Gastrocnemius medialis (tissue), 4 donors: Measurements from ENCODE around the gene ELF3. TPM values are rescaled to one million over a fixed set of nuclear protein-coding genes. Genes with fewer than 3 reads are reported as not detected.

Experiments
- ATAC-seq, 2 donors: fragments of 150-250 bp; one replicate each; pipeline ENCODE4 v1.9.1; 2016
- DNase-seq, 2 donors: peaks; one replicate each; pipeline ENCODE4 v3.0.0-alpha.2; 2019
- H3K27ac ChIP-seq, 4 donors: fragments of 200-600 bp; sonication (generic); 1 replicate in 1 of 4; 2 replicates in 3 of 4; pipeline ENCODE4 v1.5.1; 2016 to 2018; ENCODE audit warnings: mild to moderate bottlenecking in 2 of 4, moderate library complexity in 1 of 4
- H3K27me3 ChIP-seq, 3 donors: fragments of 200-600 bp; sonication (generic) in 2 of 3; 1 replicate in 1 of 3; 2 replicates in 2 of 3; pipeline versions ENCODE4 v1.5.1 to v1.6.0; 2016 to 2019; ENCODE audit warnings: mild to moderate bottlenecking in 1 of 3, moderate library complexity in 1 of 3
- H3K36me3 ChIP-seq, 2 donors: fragments of 200-600 bp; sonication (generic) in 1 of 2; one replicate each; pipeline ENCODE4 v1.5.1; 2017 to 2018
- H3K4me1 ChIP-seq, 2 donors: fragments of 200-600 bp; sonication (generic) in 1 of 2; one replicate each; pipeline ENCODE4 v1.5.1; 2016 to 2017; ENCODE audit warnings: mild to moderate bottlenecking in 2 of 2
- H3K4me3 ChIP-seq, 4 donors: fragments of 200-600 bp; sonication (generic) in 3 of 4; 1 replicate in 1 of 4; 2 replicates in 3 of 4; pipeline ENCODE4 v1.5.1; 2016 to 2019; ENCODE audit warnings: mild to moderate bottlenecking in 2 of 4
- H3K9me3 ChIP-seq, 3 donors: fragments of 200-600 bp; sonication (generic) in 2 of 3; 1 replicate in 1 of 3; 2 replicates in 2 of 3; pipeline ENCODE4 v1.5.1; 2016 to 2019
- POLR2A ChIP-seq, 2 donors: fragments of 450-650 bp; IDR thresholded peaks; one replicate each; pipeline ENCODE4 v1.6.1; 2017; ENCODE audit warnings: antibody characterized with exemption in 2 of 2, mild to moderate bottlenecking in 2 of 2, moderate library complexity in 2 of 2
- in situ Hi-C, 4 donors: fragments of 200-750 bp; cut with MboI; loops; one replicate each; pipeline versions ENCODE4 v1.15.0 to v1.8.0; 2017; ENCODE audit warnings: low sequenced_read_pairs in 4 of 4
- intact Hi-C: fragments of 100-400 bp; cut with DNase I; formaldehyde crosslinking; loops from one replicate; pipeline ENCODE4 v1.15.1; 2023; ENCODE audit warnings: low total_unique reads
- total RNA-seq, 4 donors: library from RNA; depleted of rRNA; stranded (reverse); fragments of >200 nt; gene quantifications; one replicate each; pipeline versions ENCODE4 v1.1.0 to v1.2.3, GENCODE V29; 2016
- TF ChIP-seq, protein P1 (sequence below), 5 experiments: fragments of 450-650 bp in 3 of 5; fragments of 200-600 bp in 2 of 5; sonication (generic) in 2 of 5; IDR thresholded peaks in 4 of 5; conservative IDR thresholded peaks in 1 of 5; 1 replicate in 4 of 5; 2 replicates in 1 of 5; pipeline ENCODE4 v1.5.1; 2016 to 2019; ENCODE audit warnings: antibody characterized with exemption in 5 of 5, mild to moderate bottlenecking in 3 of 5, moderate library complexity in 3 of 5

Gene ELF3
- total RNA-seq, 4 donors from 2014 or later: 0.10 to 3.8 (median 0.73) TPM; not detected in 1

DNA sequence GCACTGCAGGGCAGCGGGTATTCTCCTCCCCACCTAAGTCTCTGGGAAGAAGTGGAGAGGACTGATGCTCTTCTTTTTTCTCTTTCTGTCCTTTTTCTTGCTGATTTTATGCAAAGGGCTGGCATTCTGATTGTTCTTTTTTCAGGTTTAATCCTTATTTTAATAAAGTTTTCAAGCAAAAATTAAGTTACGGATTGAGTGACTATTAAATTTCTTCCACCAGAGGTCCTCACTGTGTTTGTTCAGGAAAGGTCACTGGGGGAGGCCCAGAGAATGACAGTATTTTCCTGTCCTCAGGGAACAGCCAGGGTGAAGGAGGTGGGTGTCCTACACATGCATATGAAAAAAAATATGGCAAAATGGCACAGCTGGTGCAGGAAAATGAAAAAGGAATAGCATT lies 4.4 kb upstream of the ELF3 start:
- peaks cover 0 to 46% of the 10 kb centered on the region in 2 donors for H3K36me3 ChIP-seq
- H3K4me1 ChIP-seq: no peaks in the 10 kb centered on the region
- ATAC-seq (no peak), DNase-seq (no peak)
- TF ChIP-seq POLR2A (IDR thresholded peaks at IDR 0.05): no peak
- TF ChIP-seq, protein P1, sequence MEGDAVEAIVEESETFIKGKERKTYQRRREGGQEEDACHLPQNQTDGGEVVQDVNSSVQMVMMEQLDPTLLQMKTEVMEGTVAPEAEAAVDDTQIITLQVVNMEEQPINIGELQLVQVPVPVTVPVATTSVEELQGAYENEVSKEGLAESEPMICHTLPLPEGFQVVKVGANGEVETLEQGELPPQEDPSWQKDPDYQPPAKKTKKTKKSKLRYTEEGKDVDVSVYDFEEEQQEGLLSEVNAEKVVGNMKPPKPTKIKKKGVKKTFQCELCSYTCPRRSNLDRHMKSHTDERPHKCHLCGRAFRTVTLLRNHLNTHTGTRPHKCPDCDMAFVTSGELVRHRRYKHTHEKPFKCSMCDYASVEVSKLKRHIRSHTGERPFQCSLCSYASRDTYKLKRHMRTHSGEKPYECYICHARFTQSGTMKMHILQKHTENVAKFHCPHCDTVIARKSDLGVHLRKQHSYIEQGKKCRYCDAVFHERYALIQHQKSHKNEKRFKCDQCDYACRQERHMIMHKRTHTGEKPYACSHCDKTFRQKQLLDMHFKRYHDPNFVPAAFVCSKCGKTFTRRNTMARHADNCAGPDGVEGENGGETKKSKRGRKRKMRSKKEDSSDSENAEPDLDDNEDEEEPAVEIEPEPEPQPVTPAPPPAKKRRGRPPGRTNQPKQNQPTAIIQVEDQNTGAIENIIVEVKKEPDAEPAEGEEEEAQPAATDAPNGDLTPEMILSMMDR (IDR thresholded peaks at IDR 0.05 in 4 of 5, conservative IDR thresholded peaks at IDR 0.05 in 1 of 5): peak in 1 of 5 experiments; percentile 13
- intact Hi-C loops (no loop called here), in situ Hi-C loops (loop anchor here in 1 of 4 donors (5.0 kb wide), 1 partner anchor 111 kb away; no protein-coding TSS in a partner anchor)
- H3K9me3 ChIP-seq: no peaks in the 10 kb centered on the region
- H3K4me3 ChIP-seq: no peak overlapping the region
- no peaks in the 10 kb centered on the region for H3K27me3 ChIP-seq
- H3K27ac ChIP-seq: no peak overlapping the region

DNA sequence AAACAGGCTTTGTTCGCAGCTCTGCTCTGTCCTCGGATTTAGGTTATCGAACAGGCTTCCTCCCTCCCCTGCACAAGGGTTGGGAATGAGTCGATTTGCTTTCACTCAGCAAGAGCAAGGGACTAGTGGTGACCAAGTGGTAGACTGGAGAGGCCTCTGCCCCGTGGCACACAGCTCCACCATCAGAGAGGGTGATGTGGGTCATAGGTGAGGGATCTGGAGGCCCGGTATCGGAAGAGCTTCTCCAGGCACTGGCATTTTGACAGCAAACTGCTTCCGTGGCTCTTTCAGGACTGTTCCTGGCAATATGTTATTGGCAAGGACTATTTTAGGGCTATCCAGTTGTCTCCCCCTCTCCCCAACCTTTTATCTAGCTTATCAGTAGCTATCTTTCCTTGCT lies 3.1 kb upstream of the ELF3 start:
- ATAC-seq: no peak
- no peaks in the 10 kb centered on the region for H3K9me3 ChIP-seq
- peaks cover 0 to 37% of the 10 kb centered on the region in 2 donors for H3K36me3 ChIP-seq
- no peak overlapping the region for H3K27ac ChIP-seq
- no peaks in the 10 kb centered on the region for H3K27me3 ChIP-seq
- no peak overlapping the region for H3K4me3 ChIP-seq
- no peaks in the 10 kb centered on the region for H3K4me1 ChIP-seq
- no peak for DNase-seq
- in situ Hi-C loops (loop anchor here in 1 of 4 donors (5.0 kb wide), 1 partner anchor 110 kb away; no protein-coding TSS in a partner anchor), intact Hi-C loops (no loop called here)
- TF ChIP-seq, protein P1 (IDR thresholded peaks at IDR 0.05 in 4 of 5, conservative IDR thresholded peaks at IDR 0.05 in 1 of 5): no peak
- TF ChIP-seq POLR2A (IDR thresholded peaks at IDR 0.05): no peak

DNA sequence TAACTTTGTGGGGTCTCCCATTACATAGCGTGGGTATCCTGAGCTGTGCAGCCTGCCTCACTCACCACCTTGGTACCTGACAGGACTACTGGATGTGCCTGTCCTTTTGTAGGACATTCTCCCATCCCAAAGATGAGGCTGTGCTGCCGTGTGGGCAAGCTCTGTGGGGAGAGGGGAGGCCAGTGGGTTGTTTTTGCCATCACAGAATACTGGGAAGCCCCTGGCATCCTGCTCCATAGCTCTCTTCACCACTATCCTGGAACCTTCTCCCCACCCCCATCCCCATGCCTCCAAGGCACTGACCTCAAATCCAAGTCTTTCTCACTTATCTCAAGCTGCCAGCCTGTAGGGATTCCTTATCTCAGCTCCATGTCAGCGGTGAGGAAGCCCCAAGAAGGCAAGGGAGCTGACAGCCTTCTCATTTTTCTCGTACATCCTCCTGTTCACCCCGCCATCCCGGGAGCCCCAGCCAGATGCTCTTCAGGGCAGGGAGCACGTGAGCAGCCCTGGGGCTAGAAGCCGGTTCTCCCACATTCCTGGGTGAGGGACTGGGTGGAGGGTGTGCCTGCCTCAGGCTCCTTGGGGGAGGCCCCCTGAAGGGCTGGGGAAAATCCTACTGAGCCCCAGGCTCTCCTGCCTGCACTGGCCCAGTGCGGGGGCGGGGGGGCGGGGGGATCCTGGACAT lies 2.4 kb upstream of the ELF3 start:
- peaks cover 0 to 31% of the 10 kb centered on the region in 2 donors for H3K36me3 ChIP-seq
- intact Hi-C loops: no loop called here
- in situ Hi-C loops: loop anchor here in 1 of 4 donors (5.0 kb wide), 1 partner anchor 109 kb away; no protein-coding TSS in a partner anchor

DNA sequence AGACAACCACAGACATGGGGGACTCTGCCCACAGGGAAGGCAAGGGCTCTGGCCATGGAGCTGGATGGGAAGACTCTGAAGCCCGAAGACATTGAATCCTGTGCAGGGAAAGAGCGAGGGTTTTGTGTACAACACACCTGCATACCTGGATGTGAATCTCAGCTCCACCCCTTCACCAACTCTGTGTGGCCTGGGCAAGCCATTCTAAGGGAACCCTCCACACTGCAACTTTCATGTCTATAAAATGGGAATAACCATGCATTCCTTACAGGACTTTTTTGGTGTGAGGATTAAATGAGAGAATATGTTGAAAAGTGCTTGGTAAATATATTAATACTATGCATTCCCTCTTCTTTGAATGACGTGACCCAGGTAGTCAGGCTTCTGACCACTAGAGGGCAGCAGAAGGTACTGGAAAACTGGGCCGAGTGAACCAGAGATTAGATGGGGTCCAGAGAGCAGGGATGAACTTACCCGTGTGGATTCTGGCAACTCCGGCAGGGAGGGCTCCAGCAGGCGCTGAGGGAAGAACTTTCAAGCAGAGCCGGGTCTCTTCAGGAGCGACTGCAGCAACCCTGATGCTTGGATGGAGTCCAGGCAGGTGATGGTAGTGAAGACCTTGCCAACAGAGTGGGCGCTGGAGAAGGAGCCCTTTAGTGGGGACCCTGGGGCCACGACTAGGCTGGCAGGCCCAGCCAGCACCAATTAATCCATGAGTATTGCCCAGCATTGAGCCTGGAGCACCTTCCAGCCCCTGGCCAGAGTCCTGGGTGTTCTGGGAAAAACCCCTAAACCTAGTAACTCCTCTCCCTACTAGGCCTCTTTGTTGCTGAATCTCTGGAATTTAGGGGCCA lies 834 bp upstream of the ELF3 start:
- TF ChIP-seq, protein P1 (IDR thresholded peaks at IDR 0.05 in 4 of 5, conservative IDR thresholded peaks at IDR 0.05 in 1 of 5): peak; percentile 50 to 88 (median 78)
- TF ChIP-seq POLR2A (IDR thresholded peaks at IDR 0.05): no peak
- H3K9me3 ChIP-seq: no peaks in the 10 kb centered on the region
- peak; percentile 33 for DNase-seq
- in situ Hi-C loops (loop anchor here (5.0 to 10.0 kb wide), 2 partner anchors 105 to 108 kb away; no protein-coding TSS in a partner anchor), intact Hi-C loops (loop anchor here (1.0 kb wide), 2 partner anchors 110 to 126 kb away; no protein-coding TSS in a partner anchor)
- H3K36me3 ChIP-seq: peaks cover 0 to 15% of the 10 kb centered on the region in 2 donors
- no peaks in the 10 kb centered on the region for H3K27me3 ChIP-seq
- peak; percentile 72 to 83 for ATAC-seq
- H3K4me3 ChIP-seq: no peak overlapping the region
- H3K27ac ChIP-seq: no peak overlapping the region
- no peaks in the 10 kb centered on the region for H3K4me1 ChIP-seq

More for the DNA sequence above, 2.4 kb upstream of the ELF3 start:
- Histone ChIP-seq H3K27ac (no peak overlapping the region), H3K4me3 (no peak overlapping the region), H3K27me3 (no peaks in the 10 kb centered on the region), H3K9me3 (no peaks in the 10 kb centered on the region), H3K4me1 (no peaks in the 10 kb centered on the region)
- ATAC-seq (no peak), DNase-seq (no peak)
- TF ChIP-seq, protein P1 (IDR thresholded peaks at IDR 0.05 in 4 of 5, conservative IDR thresholded peaks at IDR 0.05 in 1 of 5): no peak
- no peak for TF ChIP-seq POLR2A (IDR thresholded peaks at IDR 0.05)
